Embryonic facial prominence (tissue), 1 donor: Measurements from ENCODE around the gene REEP3.
"Not testable (repeated sequence)": the region's sequence is repeated elsewhere in the genome, so short reads cannot be mapped to it uniquely, and the experiment has no call there.

Experiments
- DNase-seq: peaks from one replicate; pipeline ENCODE4 v3.0.0-alpha.2; 2016; ENCODE audit errors: extremely low spot score

REEP3 gene

GRCh38 chr10:63520500-63521415, at the start of gene REEP3:
Gene REEP3 (plus strand): TSS chr10:63521401. CDS start chr10:63521546, 145 bp downstream.
- DNase-seq: no peak

- DNase-seq: no peak
Observed at GRCh38 chr10:63474488-63474887, 46.7 kb upstream of the REEP3 start.

GRCh38 chr10:63477927-63478326, 43.3 kb upstream of the REEP3 start:
- no peak for DNase-seq

- DNase-seq: no peak
Observed at GRCh38 chr10:63478564-63478963, 42.6 kb upstream of the REEP3 start.

- no peak for DNase-seq
Observed at GRCh38 chr10:63480237-63480636, 41.0 kb upstream of the REEP3 start.

- DNase-seq: no peak
Observed at GRCh38 chr10:63481815-63482421, 39.3 kb upstream of the REEP3 start.

- DNase-seq: no peak
Observed at GRCh38 chr10:63483983-63484382, 37.2 kb upstream of the REEP3 start.

- no peak for DNase-seq
Observed at GRCh38 chr10:63487990-63488389, 33.2 kb upstream of the REEP3 start.

- DNase-seq: no peak
Observed at GRCh38 chr10:63489838-63490237, 31.4 kb upstream of the REEP3 start.

- DNase-seq: no peak
Observed at GRCh38 chr10:63491588-63492316, 29.4 kb upstream of the REEP3 start.

- DNase-seq: not testable (repeated sequence)
Observed at GRCh38 chr10:63492317-63492690, 28.9 kb upstream of the REEP3 start.

- no peak for DNase-seq
Observed at GRCh38 chr10:63493004-63493403, 28.2 kb upstream of the REEP3 start.

GRCh38 chr10:63494951-63495350, 26.2 kb upstream of the REEP3 start:
- DNase-seq: no peak

- no peak for DNase-seq
Observed at GRCh38 chr10:63496561-63496960, 24.6 kb upstream of the REEP3 start.

- no peak for DNase-seq
Observed at GRCh38 chr10:63497321-63497720, 23.9 kb upstream of the REEP3 start.

- no peak for DNase-seq
Observed at GRCh38 chr10:63498665-63499064, 22.5 kb upstream of the REEP3 start.

- DNase-seq: not testable (repeated sequence)
Observed at GRCh38 chr10:63500551-63500950, 20.6 kb upstream of the REEP3 start.

GRCh38 chr10:63501954-63502353, 19.2 kb upstream of the REEP3 start:
- DNase-seq: no peak

GRCh38 chr10:63502832-63503231, 18.4 kb upstream of the REEP3 start:
- no peak for DNase-seq

GRCh38 chr10:63503395-63503794, 17.8 kb upstream of the REEP3 start:
- DNase-seq: no peak

- DNase-seq: no peak
Observed at GRCh38 chr10:63504145-63504881, 16.9 kb upstream of the REEP3 start.

GRCh38 chr10:63505562-63505961, 15.6 kb upstream of the REEP3 start:
- DNase-seq: no peak
